Middle frontal gyrus (tissue), 1 donor: Measurements from ENCODE around the gene RAG2.

ENCODE experiments used
- DNase-seq: peaks from one replicate; pipeline ENCODE4 v3.0.0-alpha.2; 2015; ENCODE audit warnings: low spot score; ENCODE audit errors: extremely low spot score

Gene RAG2

GRCh38 chr11:36598051-36598450, at the start of gene RAG2:
RAG2 (minus strand) TSS chr11:36598236; CDS start chr11:36594168, 4,068 bp downstream.
- DNase-seq, result no peak

DNA sequence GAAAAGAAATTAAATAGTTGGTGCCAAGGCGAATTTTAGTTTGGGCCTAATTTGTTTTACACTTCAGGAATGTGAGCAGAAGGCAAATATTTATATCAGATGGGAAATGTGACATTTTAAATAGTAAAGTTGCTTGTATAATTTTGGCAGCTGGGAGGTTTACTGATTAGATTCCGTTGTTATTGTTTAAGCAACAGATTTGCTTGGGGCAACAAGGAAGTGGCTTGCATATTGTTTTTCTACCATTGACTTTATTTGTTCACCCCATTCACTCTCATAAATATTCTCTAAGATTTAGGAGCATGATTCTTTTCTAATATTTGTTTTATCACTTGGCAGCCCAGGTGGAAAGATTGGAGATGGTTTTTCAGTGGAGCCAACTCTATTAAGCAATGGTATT, 40.5 kb upstream of the RAG2 start:
- DNase-seq, result no peak

- no peak for DNase-seq
Measured at GRCh38 chr11:36635066-36635862, 37.2 kb upstream of the RAG2 start.

DNA sequence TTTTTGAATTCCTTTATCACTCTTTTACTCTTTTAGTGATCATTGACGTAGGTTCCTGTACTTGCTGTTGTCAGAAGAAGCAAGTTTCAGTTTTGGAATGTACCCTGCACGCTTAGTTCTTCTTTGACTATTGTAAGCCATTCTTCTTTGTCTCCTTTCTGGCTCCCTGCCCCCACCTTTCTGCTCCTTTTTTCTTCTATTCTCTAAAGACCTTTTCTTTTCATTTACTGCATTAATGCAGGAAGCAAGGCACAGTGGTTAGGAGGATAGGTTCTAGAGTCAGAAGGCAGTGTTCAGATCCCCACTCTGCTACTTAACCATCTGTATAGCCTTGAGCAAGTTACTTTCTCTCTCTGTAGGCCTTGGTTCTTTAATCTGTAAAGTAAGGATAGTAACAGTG, 33.7 kb upstream of the RAG2 start:
- DNase-seq, result no peak

DNA sequence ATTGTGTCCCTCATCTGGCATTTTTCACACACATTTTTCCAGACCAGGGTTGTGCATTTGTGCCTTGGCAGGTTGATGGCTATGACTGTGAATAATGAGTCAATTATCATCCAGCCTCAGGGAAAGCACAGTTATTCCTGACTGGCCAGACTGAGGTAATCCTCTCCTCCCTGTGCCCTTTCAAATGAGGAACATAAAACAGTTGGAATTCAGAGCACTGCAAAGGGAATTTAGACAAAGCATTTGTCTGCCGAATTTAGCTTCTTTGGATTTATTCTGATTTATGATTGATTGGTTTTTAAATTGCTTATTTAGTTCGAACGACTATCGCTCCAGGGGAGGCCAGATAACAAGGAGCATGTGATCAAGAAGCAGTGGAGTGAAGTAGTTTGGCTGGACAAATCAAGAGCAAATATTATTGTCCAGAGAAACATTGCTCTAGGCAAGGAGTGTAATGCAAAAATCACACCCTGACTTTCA, 30.8 kb upstream of the RAG2 start:
- no peak for DNase-seq

GRCh38 chr11:36628141-36628540, 30.1 kb upstream of the RAG2 start:
- DNase-seq, result no peak

DNA sequence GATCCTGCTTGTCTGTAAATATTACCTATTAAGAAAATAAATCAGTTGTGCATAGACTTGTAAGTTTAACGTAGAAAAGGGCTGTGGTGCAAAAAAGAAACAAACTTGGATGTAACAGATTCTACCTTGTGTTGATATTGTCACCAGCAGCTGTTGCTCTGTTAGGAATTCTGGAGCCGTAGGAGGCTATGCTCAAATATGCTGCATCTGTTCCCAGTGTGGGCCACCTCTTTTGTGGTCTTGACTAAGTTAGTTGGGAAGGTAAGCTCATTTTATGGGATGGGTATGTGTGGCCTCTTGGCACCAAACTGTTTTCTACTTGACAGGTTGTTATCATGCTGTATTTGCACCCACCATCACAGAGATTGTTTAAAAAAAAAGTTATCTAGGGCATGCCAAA, 29.4 kb upstream of the RAG2 start:
- DNase-seq, result no peak

DNA sequence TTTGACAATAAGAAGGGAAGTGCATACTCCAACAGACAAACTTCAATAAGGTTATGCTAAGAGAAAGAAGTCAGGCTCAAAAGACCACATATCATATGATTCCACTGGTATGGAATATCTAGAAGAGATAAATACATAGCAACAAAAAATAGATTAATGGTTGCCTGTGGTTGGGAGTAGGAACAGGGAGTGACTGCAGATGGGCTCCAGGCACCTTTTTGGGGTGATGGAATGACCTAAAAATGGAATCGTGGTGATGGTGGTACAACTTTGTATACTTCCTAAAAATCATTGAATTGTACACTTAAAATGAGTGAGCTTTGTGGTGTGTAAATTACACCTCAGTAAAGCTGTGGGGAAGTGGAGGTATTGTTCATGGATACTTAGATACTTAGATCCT, 29.0 kb upstream of the RAG2 start:
- no peak for DNase-seq

- no peak for DNase-seq
Measured at GRCh38 chr11:36623494-36623893, 25.5 kb upstream of the RAG2 start.

DNA sequence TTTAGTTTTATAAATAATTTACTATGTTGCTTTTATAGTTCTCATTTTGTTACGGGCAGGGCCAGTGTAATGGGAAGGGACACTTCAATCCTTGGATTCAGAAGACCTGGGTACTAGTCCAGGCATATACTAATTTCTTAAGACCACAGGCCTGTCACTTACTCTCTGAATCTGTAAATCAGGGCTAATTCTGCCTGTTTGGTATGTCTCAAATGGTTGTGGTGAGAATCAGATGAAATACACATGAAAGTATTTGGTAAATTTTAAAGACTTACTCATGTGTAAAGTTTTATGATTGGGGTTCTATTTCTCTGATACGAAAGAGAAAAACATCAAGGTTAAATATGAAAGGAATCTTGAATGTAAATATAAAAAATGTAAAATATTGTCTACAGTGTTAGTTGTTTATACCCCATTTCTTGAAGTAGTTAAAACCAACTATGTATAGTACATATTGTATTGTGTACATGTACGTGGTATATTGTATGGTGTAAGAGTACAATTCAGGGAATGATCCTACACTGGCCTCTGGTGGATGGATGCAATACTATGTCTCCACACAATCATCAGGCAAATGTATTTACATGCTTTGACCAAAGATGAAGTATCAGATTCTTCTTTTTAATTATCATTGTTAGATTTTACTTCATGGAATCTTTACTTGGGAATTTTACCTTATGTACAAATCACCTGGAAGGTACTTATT, 24.5 kb upstream of the RAG2 start:
- DNase-seq, result no peak

DNA sequence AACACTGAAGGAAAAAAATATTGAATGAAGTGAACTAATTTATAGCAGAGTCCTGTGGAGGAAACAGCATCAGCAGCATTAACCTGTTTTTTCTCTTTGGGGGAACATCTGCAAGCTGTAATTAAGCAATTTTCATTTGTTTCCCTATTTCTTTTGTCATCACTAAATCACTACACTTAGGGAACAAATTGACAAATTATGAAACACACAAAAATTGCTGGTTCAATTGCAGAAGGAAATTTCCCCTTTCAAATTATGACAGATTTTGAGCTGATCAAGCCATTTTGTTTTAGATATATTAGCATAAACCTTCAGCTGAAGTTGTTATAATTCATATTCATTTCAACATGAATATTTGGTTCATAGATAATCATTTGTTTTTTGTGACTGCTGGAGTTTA, 22.2 kb upstream of the RAG2 start:
- no peak for DNase-seq

DNA sequence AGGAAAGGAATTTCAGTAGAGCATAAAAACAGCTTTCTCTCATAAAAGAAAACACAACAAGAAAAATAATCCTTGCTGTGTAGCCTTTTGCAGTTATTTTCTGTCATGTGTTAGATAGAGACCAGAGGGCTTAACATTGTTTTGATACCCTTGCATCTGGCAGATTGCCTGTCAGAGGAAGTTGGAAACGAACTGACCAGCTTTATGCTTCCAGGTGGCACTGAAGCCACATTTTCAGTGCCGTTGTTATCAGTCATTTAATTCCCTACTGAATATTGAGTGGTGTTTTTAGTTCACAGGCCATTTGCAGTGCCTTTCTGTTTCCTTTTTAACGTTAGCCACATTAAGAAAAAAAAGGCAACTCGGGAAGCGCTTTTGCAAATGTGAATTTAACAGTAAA, 21.5 kb upstream of the RAG2 start:
- no peak for DNase-seq

- DNase-seq, result no peak
Measured at GRCh38 chr11:36618363-36619047, 20.5 kb upstream of the RAG2 start.

DNA sequence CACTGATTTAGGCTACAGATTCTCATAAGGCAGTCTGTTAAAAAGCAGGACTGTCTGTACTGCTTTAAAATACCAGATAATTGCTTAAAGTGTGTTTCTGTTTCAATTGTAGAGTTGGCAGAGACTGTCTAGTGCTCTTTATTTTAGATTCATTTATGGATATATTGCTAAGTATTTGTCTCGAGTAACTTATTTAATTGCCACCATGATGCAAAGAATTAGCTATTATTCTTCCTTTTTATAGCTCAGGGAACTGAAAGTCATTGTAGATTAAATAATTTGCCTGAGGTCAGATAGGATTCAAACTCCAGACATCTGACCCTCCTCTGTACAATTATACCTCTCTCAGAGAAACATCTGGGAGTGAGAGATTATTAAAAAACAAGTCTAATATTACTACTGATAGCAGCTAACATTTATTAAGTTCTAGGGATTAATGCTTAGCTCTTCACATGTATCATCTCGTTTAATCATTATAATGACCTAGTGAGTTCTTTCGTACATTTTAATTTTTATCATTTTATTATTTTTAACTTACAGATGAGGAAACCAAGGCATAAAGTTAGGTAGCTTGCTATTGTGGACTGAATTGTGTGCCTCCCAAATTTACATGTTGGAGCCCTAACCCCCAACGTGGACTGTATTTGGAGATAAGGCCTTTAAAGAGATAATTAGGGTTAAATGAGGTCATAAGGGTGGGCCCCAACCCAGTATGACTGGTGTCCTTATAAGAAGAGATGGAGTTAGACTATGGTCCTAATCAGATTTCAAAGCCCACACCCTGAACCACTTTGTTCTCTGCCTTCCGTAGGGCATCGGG, 19.7 kb upstream of the RAG2 start:
- DNase-seq, result no peak

GRCh38 chr11:36615826-36616225, 17.8 kb upstream of the RAG2 start:
- DNase-seq, result no peak

DNA sequence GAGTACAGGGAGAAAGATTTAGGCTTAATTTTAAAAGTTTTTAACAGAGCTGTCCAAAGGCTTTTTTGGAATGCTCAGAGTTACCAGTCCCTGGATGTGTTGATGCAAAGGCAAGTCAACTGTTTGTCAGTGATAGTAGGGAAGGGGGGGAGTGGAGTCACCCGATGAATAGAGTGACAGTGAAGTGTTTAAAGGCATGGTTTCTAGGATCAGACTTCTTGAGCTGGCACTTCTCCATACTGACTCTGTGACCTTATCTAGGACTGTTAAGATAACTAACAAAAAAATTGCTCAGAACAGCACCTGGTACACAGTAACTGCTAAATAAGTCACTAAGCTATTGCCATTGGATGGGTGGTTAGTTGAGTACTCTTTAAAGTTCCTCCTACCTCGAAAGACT, 11.3 kb upstream of the RAG2 start:
- DNase-seq, result no peak

- no peak for DNase-seq
Measured at GRCh38 chr11:36608491-36609199, 10.6 kb upstream of the RAG2 start.

DNA sequence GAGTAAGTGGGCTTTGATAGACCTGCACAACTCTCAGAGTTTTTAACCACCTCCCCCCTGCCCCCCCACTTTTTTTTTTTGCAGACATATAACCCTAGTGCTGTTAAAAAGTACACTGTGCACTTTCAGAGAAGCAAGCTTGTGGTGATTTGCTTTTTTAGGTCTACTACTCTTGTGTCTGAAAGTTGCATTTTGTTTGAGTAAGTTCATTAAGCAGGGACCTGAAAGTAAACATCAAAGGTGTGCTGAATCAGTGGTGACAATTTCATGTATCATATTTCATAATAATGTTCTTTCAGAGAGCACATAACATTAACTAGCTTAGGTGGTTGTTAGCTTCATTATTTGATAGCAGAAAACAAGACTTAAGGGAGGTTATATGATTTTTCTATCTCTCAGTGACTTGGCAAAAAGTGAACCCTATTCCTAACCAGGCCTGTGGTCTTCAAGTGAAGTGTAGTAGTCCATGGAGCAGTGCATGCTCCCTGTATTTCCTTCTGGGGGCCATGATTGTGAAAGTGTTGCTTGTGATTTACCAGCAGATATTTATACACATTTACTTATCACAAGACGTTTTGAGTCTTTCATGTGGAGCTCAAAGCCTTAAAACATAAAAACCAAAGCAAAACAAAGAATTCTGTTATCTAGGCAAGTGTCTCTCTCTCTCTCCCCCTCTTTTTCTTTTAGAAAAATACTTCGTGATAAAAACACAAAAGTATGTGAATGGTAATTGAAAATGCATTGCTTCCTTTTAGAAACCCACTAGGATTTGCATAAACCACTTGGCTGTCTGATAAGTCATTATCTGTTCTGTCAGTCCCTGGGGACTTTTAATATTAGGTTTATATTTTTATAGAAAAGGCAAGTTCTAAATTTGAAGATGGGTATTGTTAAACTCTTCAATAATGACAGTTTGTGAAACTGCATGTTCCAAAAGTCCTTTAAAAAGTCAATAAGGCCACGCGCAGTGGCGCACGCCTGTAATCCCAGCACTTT, 7.5 kb upstream of the RAG2 start:
- DNase-seq, result no peak

- DNase-seq, result no peak
Measured at GRCh38 chr11:36602135-36602534, 4.1 kb upstream of the RAG2 start.

DNA sequence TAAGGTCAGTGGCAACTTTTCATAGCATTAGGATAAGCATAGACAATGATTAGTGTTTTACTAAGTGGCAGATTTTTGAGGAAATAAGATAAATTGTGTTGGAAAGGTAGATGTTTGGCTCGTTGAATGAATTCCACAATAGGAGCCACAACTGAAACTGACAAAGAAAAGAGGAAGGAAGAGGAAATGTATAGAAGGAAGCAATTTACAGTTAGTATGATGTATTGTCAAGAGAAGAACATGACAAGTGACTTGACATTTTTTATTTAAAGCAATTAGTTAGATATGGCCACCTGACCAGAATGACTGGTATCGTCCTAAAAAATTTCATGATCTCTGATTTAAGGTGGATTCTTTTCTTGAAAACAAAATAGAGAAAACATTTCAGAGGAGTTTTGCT, 3.1 kb upstream of the RAG2 start:
- no peak for DNase-seq
